Motor neuron (in vitro differentiated cells): ENCODE measurements around the gene CACNA2D2. TPM values are rescaled to one million over a fixed set of nuclear protein-coding genes. Genes with fewer than 3 reads are reported as not detected.

Experiments
- ATAC-seq, 8 experiments: fragments of 200-7000 bp; cut with Tn5 transposase; replicated peaks in 6 of 8; 2 replicates each; pipeline ENCODE4 v1.8.0; 2021; ENCODE audit warnings: mild to moderate bottlenecking in 8 of 8, moderate library complexity in 8 of 8
- H3K27ac ChIP-seq, 2 donors: fragments of 250-450 bp; sonication (Bioruptor Pico); 2 replicates each; pipeline ENCODE4 v1.9.0; 2021; ENCODE audit warnings: antibody characterized with exemption in 2 of 2, mild to moderate bottlenecking in 2 of 2, moderate library complexity in 1 of 2
- H3K4me1 ChIP-seq, 2 donors: fragments of 250-450 bp; sonication (Bioruptor Pico); replicated peaks in 1 of 2; 2 replicates each; pipeline ENCODE4 v1.6.1; 2021; ENCODE audit warnings: antibody characterized with exemption in 2 of 2, mild to moderate bottlenecking in 2 of 2, moderate library complexity in 1 of 2
- H3K4me3 ChIP-seq, 5 donors: fragments of 250-450 bp; sonication (Bioruptor Pico); 2 replicates each; pipeline ENCODE4 v1.9.0; 2021; ENCODE audit warnings: antibody characterized with exemption in 5 of 5, mild to moderate bottlenecking in 5 of 5, moderate library complexity in 4 of 5
- WGBS, 10 experiments: fragments of 450-650 bp; shearing (Covaris generic); methylation state at CpG; one replicate each; pipeline ENCODE4 v1.0.0; 2022; 5-methylcytosine and 5-hydroxymethylcytosine counted together
- in situ Hi-C, 9 experiments: fragments of 400-800 bp; cut with MboI; loops; one replicate each; pipeline ENCODE4 v1.15.0; 2021; ENCODE audit warnings: low sequenced_read_pairs in 9 of 9, low pct_unique_long_range_greater_than_20kb in 2 of 9; ENCODE audit not compliant: unreplicated experiment in 9 of 9
- total RNA-seq, 8 experiments: library from RNA; unstranded; fragments of 300-600 nt; gene quantifications; 2 replicates each; pipeline versions ENCODE4 v1.2.3 to v1.2.4, GENCODE V29; 2022

CACNA2D2 gene
- total RNA-seq, 8 experiments from 2014 or later: 1.7 to 8.5 (median 7.2) TPM

DNA sequence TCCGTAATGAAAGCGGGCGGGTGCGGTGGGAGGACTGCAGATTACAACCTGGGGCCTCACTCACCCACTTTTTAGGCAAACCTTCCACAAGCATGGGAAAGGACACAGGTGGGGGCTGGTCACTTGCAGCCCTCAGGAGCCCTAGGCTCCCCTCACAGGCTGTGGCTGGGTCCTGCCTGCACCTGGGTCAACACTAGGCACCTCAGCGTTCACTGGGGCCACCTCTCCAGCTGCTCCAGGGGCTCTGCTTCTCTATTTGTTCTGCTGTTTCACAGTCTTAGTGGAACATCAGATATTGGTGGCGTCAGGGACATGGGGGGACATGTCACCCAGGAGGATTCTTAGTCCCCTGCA lies 114.0 kb downstream of the CACNA2D2 start:
- Histone ChIP-seq H3K4me1 (peaks cover 7 to 26% of the 10 kb centered on the region in 2 donors), H3K4me3 (no peak overlapping the region), H3K27ac (no peak overlapping the region)
- no peak for ATAC-seq
- in situ Hi-C loops: no loop called here
- WGBS, 10 experiments: 100% methylated on average over 1 to 2 of the region's 6 CpGs; no CpG with 5 or more reads in 8 of the 10 experiments

DNA sequence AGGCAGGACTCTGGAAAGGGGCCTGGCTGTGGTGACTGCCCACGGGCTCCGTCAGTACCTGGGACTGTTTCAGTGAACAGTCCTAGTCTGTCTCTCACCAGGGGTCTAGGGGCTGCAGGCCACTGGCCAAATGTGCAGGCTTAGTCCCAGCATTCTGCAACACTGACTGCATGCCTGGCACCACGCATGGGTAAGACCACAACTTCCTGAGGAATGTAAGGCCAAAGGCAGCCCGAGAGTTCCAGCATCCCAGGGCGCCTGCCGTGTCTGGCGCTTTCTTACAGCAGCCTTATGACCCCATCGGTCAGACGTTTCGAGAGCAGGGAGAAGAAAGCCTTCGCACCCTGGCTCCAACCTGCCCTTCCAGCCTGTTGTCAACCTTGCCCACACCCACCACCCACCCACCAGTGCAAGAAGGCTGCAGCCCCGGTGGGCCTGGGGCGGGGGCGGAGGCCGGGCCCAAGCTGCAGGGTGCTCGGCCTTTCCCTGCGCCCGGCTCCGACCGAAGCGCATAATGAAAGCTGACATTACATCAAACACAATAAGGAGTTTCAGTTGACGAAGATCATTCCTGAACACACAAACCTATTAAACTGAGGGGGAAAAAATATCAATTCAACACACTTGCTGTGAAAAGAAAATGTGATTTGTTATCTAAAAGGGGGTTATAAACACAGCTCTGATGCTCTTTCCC lies 114.6 kb downstream of the CACNA2D2 start:
- WGBS, 10 experiments: 60 to 72% (median 61%) methylated on average over 1 to 11 of the region's 22 CpGs; no CpG with 5 or more reads in 7 of the 10 experiments
- in situ Hi-C loops: no loop called here
- H3K27ac ChIP-seq: no peak overlapping the region
- H3K4me1 ChIP-seq: peaks cover 7 to 26% of the 10 kb centered on the region in 2 donors
- ATAC-seq: peak in 4 of 8 experiments; percentile 4 to 46 (median 20)
- H3K4me3 ChIP-seq: no peak overlapping the region

DNA sequence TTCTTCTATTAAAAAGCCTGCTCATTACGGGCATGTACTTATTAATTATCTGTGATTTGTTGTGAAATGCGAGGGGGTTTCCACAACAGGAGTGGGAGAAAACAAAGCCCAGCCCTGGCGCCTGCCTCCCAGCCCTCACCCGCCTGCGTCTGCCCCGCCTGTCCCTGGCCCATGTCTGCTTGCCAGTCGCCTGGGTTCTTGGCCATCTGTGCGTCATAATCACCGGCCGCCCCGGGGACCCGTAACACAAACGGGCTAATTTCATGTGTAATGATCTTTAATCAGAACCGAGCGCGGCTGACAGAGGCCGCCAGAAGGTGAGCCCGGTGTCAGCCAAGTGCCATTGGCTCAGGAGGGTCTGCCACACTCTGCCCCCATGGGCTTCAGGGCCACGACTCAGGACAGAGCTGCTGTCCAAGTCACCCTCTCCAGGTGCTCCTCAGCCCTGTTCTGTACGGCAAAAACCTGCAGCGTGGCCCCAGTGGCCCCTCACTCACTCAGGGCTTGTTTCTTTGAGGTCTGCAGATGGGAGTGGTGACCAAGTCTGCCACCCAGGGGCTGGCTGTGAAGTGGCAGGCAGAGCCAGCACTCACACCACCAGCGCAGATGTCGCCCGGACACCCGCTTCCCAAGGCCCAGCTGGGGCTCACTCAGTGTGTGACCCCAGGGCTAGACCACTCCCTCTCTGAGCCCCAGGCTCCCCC lies 115.3 kb downstream of the CACNA2D2 start:
- Histone ChIP-seq H3K4me3 (no peak overlapping the region), H3K27ac (no peak overlapping the region), H3K4me1 (peaks cover 7 to 26% of the 10 kb centered on the region in 2 donors)
- ATAC-seq: peak; percentile 19 to 83 (median 78)
- 4 to 84% (median 47%) methylated on average over 3 to 13 of the region's 25 CpGs; no CpG with 5 or more reads in 3 of the 10 experiments for WGBS, 10 experiments
- in situ Hi-C loops: no loop called here

DNA sequence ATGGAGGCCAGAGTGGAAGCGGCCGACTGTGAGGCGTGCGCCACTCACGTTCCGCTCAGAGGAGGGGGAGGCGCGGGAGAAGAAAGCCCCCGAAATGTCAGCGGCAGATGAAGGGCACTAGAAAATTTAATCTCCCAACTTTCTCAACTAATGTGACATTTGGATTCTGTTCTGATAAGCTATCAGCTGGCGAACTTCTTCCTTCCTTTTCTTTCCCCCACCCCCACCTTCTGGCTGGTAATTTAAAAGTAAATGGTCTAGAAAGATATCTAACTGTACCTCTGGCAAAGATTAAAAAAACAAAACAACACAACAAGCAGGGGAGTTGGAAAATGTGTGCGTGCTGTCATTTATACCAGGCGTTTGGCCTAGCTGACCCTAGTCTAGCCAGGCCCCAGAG lies 117.7 kb downstream of the CACNA2D2 start:
- Histone ChIP-seq H3K4me1 (peaks cover 27 to 48% of the 10 kb centered on the region in 2 donors), H3K27ac (no peak overlapping the region), H3K4me3 (no peak overlapping the region)
- WGBS, 10 experiments: 40 to 100% (median 88%) methylated on average over 1 to 11 of the region's 13 CpGs; no CpG with 5 or more reads in 4 of the 10 experiments
- ATAC-seq: no peak
- in situ Hi-C loops: no loop called here

DNA sequence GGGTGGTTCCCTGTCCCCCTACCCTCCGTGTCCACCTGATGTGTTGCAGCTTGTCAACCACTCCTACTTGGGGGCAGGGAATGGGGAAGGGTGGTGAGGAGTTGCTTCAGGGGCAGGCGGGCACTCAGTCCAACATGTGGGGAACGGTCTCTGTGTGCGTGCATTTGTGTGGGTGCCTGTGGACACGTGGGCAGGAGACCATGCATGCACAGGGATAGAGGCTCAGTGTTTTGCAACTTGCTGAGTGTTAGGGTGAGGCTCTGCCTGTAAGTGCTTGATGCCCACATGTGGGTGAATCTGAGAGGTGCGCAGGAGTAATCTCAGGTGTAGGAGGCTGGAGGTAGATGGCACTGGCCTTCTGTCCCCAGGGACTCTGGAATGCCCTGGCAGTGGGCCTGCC lies 119.7 kb downstream of the CACNA2D2 start:
- in situ Hi-C loops: no loop called here
- Histone ChIP-seq H3K4me1 (peaks cover 37 to 54% of the 10 kb centered on the region in 2 donors), H3K27ac (no peak overlapping the region), H3K4me3 (no peak overlapping the region)
- ATAC-seq: no peak
- 80 to 100% (median 100%) methylated on average over 1 to 2 of the region's 6 CpGs; no CpG with 5 or more reads in 7 of the 10 experiments for WGBS, 10 experiments

DNA sequence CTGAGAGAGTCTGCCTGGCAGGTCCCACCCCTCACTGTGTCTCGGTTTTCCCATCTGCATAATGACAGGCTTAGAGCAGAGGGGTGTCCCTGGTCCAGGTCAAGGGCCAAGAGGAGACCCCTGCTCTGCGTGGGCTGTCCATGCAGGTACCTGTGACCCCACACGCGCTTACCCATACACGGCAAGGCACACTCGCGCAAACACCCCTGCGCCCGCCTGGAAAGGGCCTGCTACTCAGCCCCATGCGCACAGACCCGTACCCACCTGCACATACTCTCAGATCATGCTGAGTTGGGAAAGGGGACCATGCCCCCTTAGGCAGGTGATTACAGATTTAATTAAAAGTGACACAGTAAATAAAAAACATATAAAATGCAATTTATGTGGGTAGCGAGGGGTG lies 120.7 kb downstream of the CACNA2D2 start:
- Histone ChIP-seq H3K4me1 (peaks cover 30 to 44% of the 10 kb centered on the region in 2 donors), H3K4me3 (no peak overlapping the region), H3K27ac (no peak overlapping the region)
- 40 to 97% (median 76%) methylated on average over 1 to 9 of the region's 12 CpGs; no CpG with 5 or more reads in 5 of the 10 experiments for WGBS, 10 experiments
- ATAC-seq: peak in 4 of 8 experiments; percentile 7 to 30 (median 13)
- in situ Hi-C loops: no loop called here

DNA sequence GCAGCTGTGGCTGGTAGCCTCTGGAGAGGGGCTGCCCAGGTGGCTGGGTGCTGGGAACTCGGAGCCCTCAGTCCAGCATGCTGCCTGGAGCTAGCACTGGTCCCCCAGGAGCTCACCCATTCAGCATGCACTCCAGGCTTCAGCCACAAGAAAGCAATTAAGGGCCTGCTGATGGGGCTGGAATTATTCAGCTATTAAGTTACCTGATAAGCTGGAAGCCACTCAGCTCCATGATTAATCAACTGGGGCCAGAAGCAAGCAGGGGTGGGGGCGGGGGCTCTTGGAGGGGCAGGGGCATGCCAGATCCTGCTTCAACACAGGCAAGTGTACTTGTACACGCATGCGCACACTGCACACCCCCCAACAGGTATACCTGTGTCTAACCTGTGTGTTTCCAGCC lies 122.1 kb downstream of the CACNA2D2 start:
- in situ Hi-C loops: no loop called here

DNA sequence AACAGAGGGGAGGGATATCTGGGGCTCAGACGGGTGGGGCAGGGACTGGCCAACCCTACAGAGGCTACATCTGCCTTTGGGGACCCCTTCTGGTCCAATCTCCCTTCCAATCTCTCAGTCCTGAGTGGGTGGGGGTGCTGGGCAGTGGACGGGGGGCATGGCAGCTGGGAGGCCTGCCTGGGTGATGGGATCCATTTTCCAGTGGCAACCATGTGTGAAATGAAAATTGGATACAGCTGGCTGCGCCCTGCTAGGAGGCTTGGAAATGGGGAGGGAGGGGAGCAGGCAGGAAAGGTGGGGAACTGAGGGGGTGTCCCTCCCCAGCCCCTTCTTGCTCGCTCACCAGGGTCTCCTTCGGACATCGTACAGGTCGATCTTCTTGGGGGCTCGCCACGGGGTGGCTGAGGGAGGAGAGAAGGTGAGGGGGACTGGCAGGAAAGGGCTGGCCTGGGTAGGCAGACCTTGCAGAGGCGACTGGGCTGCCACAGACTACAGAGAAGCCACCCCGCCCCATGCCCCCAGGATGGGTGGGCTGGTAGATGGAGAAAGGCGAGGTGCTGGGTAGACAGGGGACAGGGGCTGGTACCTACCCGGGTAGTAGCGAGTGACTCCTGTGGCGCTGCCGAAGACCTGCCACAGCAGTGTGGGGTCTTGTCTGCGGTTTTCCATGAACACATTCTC lies 122.9 kb downstream of the CACNA2D2 start:
- in situ Hi-C loops: no loop called here
- peak overlapping the region in 1 of 2 donors; percentile 18 for H3K27ac ChIP-seq
- WGBS, 10 experiments: 0% methylated on average over 1 of the region's 17 CpGs; no CpG with 5 or more reads in 9 of the 10 experiments
- ATAC-seq: no peak
- peaks cover 34 to 48% of the 10 kb centered on the region in 2 donors for H3K4me1 ChIP-seq
- no peak overlapping the region for H3K4me3 ChIP-seq

More for the DNA sequence above, 122.1 kb downstream of the CACNA2D2 start:
- H3K27ac ChIP-seq: peak overlapping the region in 1 of 2 donors; percentile 18
- H3K4me1 ChIP-seq: peaks cover 30 to 46% of the 10 kb centered on the region in 2 donors
- WGBS, 10 experiments: no CpG with 5 or more reads among the region's 4 CpGs
- peak in 5 of 8 experiments; percentile 17 to 38 (median 19) for ATAC-seq
- H3K4me3 ChIP-seq: no peak overlapping the region

DNA sequence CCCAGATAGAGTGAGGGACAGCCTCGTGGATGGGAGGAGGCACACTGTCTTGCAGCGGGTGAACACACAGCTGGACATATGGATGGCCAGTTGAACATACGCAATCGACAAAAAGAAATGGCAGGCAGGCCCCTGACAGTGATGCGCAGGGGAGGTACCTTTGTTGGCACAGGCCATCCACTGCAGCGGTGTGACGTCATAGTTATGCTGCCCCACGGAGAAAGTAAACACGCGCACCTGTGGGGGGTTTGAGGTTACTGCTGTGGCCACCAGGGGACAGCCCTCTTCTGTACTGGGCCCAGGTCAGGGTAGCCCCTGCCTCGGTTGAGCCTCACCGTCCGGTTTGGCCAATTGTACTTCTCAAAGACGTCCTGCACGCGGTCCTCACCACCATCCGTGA lies 124.7 kb downstream of the CACNA2D2 start:
- no peak for ATAC-seq
- Histone ChIP-seq H3K4me3 (no peak overlapping the region), H3K4me1 (peaks cover 48 to 62% of the 10 kb centered on the region in 2 donors), H3K27ac (no peak overlapping the region)
- in situ Hi-C loops: no loop called here
- 62 to 93% (median 82%) methylated on average over 3 to 14 of the region's 17 CpGs; no CpG with 5 or more reads in 5 of the 10 experiments for WGBS, 10 experiments

DNA sequence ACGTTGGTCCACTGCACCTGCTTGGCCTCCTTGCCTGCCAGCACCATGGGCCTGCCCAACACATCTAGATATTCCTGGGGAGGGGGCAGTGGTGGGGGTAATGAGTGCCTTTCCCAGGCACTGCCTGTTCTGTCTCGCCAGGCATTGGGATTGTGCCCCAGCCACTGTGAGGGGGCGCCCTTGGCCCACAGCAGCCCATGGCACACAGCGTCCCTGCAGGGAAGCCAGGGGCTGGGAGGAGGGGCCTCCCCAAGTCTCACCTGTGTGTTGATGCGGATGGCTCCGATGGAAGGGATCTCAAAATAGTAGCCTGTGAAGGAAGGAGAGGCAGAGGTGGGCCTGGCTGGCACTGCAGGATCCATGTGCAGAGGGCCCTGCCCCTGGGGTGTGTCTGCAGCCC lies 125.4 kb downstream of the CACNA2D2 start:
- ATAC-seq: no peak
- H3K27ac ChIP-seq: no peak overlapping the region
- in situ Hi-C loops: no loop called here
- WGBS, 10 experiments: 60 to 100% (median 80%) methylated on average over 1 to 3 of the region's 6 CpGs; no CpG with 5 or more reads in 7 of the 10 experiments
- no peak overlapping the region for H3K4me3 ChIP-seq
- H3K4me1 ChIP-seq: peaks cover 53 to 67% of the 10 kb centered on the region in 2 donors

DNA sequence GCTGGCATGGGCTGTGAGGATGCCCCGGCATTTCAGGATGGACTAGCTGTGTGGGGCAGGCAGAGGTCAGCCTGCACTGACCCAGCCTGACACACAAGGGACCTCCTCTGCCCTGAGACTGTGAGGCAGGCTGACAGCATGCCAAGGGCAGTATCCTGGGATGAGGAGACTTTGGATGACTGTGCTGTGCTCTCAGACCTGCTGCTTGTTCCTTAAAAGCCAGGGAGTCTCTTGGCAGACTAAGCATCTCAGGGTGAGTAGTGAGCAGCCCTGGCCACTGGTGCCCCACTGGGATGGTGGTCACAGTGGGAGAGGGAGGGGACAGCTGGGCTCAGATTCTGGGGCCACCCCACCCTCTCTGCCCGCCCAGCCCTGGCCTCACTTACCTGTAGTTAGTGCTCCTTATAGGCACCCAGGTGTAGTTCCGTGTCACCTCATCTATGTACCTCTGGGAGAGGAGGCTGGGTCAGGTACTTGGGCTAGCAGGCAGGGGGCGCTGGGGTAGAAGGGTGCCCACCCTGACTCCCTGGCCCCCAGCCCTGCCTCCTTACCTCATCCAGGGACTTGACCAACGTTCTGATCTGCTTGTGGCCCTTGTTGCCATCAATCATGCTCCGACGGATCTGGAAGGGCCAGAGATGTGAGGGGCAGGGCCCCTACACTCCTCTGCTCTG lies 128.0 kb downstream of the CACNA2D2 start:
- 0 to 100% (median 67%) methylated on average over 1 to 2 of the region's 7 CpGs; no CpG with 5 or more reads in 5 of the 10 experiments for WGBS, 10 experiments
- Histone ChIP-seq H3K27ac (peak overlapping the region in 1 of 2 donors; percentile 92), H3K4me3 (no peak overlapping the region), H3K4me1 (peaks cover 59 to 67% of the 10 kb centered on the region in 2 donors)
- in situ Hi-C loops: no loop called here
- peak in 1 of 8 experiments; percentile 46 for ATAC-seq

DNA sequence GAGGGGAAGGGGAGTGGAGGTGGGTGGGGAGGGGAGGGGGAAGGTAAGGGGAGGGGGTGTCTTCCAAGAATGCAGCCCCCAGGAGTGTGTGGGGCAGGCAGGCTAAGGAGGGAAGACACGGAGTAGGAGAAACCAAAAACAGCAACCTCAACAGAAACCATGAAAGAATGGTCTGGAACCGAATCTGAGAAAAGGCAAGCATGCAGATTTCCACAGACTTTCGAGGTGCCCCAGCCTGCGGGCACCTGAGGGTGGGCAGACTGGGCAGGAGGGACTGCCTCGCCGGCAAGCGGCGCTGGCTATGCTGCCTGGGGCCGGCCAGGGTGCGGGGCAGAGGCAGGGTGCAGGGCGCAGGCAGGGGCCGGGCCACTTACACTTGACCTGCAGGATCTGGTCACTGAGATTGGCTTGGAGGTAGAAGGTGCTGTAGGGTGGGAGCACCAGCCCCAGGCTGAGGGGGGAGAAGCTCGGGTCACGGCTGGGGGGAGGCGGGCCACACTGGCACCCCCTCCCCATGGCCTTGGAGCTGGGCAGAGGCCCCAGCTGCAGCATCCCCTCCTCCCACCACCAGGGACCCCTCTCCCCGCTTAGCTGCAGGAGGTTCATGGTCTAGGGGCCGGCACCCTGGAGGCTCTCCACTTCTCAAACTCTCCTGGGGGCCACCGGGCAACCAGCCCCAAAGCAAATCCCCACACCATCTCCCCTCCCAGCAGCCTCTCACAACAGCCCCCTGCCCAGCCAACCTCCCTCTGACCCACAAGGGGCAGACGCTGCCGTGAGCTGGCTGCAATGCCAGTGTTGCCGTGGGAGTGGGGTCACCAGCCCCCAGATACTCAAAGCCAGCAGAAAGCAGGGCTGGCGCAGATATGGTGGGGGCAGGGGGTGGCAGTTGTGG lies 128.8 kb downstream of the CACNA2D2 start:
- peaks cover 57 to 59% of the 10 kb centered on the region in 2 donors for H3K4me1 ChIP-seq
- H3K27ac ChIP-seq: peak overlapping the region; percentile 62 to 92
- WGBS, 10 experiments: no CpG with 5 or more reads among the region's 22 CpGs
- H3K4me3 ChIP-seq: no peak overlapping the region
- in situ Hi-C loops: no loop called here
- peak in 2 of 8 experiments; percentile 2 to 5 for ATAC-seq
